Tongue (tissue), 2 donors: ENCODE data around the gene IL11. TPM values are rescaled to one million over a fixed set of nuclear protein-coding genes. Genes with fewer than 3 reads are reported as not detected.
"Not testable (repeated sequence)": the region's sequence is repeated elsewhere in the genome, so short reads cannot be mapped to it uniquely, and the experiment has no call there.

Source experiments
- DNase-seq: peaks from one replicate; pipeline ENCODE4 v3.0.0-alpha.2; 2015
- total RNA-seq: library from RNA; depleted of rRNA; stranded (reverse); fragments of >200 nt; gene quantifications from one replicate; pipeline ENCODE4 v1.2.3, GENCODE V29; 2014

The IL11 gene
- total RNA-seq, 1 donor from 2014 or later: not detected

- no peak for DNase-seq
These were observed 19.5 kb downstream of the IL11 start for GRCh38 chr19:55350620-55351315.

GRCh38 chr19:55348317-55349034 is 21.8 kb downstream of the IL11 start:
- DNase-seq: no peak

- no peak for DNase-seq
These were observed 22.7 kb downstream of the IL11 start for GRCh38 chr19:55347442-55348009.

GRCh38 chr19:55346725-55347441 is 23.4 kb downstream of the IL11 start:
- no peak for DNase-seq

- peak; percentile 85 for DNase-seq
These were observed 24.2 kb downstream of the IL11 start for GRCh38 chr19:55345818-55346724.

- no peak for DNase-seq
These were observed 25.0 kb downstream of the IL11 start for GRCh38 chr19:55345101-55345817.

GRCh38 chr19:55344444-55344843 is 25.8 kb downstream of the IL11 start:
- peak; percentile 94 for DNase-seq

- DNase-seq: no peak
These were observed 28.4 kb downstream of the IL11 start for GRCh38 chr19:55341595-55342531.

- DNase-seq: peak; percentile 93
These were observed 29.1 kb downstream of the IL11 start for GRCh38 chr19:55341171-55341588.

- DNase-seq: no peak
These were observed 29.5 kb downstream of the IL11 start for GRCh38 chr19:55340784-55341147.

GRCh38 chr19:55339889-55340783 is 30.1 kb downstream of the IL11 start:
- peak; percentile 27 for DNase-seq

GRCh38 chr19:55339105-55339888 is 31.0 kb downstream of the IL11 start, which contains the start of gene KMT5C:
TSS of gene KMT5C (plus strand) at chr19:55339876. CDS start at chr19:55341937, 2,061 bp downstream.
- peak; percentile 100 for DNase-seq

- no peak for DNase-seq
These were observed 34.2 kb downstream of the IL11 start for GRCh38 chr19:55336101-55336500.

- DNase-seq: no peak
These were observed 36.4 kb downstream of the IL11 start for GRCh38 chr19:55333870-55334269.

- not testable (repeated sequence) for DNase-seq
These were observed 40.5 kb downstream of the IL11 start for GRCh38 chr19:55329791-55330190.

- not testable (repeated sequence) for DNase-seq
These were observed 41.4 kb downstream of the IL11 start for GRCh38 chr19:55328774-55329318.

GRCh38 chr19:55325172-55325571 is 45.1 kb downstream of the IL11 start, which contains the start of gene TMEM150B:
TSS of gene TMEM150B (minus strand) at chr19:55325341. CDS start at chr19:55321036, 4,305 bp downstream.
- DNase-seq: no peak
